Stimulated activated CD4-positive, alpha-beta T cell treated with anti-CD3 and anti-CD28 coated beads, Interleukin-2, amount 100 ng/mL, for 24 hours (primary cell): ENCODE data around the gene ASRGL1.
"Not testable (repeated sequence)": the region's sequence is repeated elsewhere in the genome, so short reads cannot be mapped to it uniquely, and the experiment has no call there.

Experiments
- DNase-seq, 2 donors: peaks; one replicate each; pipeline ENCODE4 v3.0.0-alpha.2; 2020

The ASRGL1 gene

DNA sequence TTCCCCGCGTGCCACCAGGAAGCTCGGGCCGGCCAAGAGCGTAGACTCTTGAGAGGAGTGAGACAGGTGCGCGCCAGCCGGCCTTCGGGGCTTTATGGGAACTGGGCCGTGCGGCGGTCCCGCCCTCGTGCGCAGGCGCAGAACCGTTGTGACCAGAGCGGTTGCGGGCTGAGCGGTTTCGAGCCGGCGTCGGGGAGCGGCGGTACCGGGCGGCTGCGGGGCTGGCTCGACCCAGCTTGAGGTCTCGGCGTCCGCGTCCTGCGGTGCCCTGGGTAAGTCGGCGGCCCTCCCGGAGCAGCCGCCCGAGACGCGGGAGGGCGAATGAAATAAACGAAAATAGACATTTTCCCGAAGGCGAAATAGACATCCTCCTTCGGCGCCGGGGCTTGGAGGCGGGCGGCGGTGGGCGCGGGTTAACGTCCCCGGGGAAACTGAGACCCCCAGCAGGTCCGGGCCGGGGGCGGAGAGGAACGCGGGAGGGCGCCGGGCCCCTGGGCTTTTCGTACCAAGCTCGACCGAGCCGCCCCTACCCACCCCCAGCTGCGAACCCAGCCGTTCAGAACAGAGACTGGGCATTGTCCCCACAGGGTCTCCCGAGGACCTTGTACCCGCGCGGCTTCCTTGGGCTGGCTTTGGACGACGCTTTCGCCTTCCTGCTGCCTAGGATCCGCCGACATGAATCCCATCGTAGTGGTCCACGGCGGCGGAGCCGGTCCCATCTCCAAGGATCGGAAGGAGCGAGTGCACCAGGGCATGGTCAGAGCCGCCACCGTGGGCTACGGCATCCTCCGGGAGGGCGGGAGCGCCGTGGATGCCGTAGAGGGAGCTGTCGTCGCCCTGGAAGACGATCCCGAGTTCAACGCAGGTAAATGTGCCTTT is at the start of gene ASRGL1:
Gene ASRGL1, plus strand, starts transcription at position 146 of the 879 bp plus-strand sequence. Its CDS starts 530 bp downstream, at position 676.
- DNase-seq, result peak; percentile 81 to 86

DNA sequence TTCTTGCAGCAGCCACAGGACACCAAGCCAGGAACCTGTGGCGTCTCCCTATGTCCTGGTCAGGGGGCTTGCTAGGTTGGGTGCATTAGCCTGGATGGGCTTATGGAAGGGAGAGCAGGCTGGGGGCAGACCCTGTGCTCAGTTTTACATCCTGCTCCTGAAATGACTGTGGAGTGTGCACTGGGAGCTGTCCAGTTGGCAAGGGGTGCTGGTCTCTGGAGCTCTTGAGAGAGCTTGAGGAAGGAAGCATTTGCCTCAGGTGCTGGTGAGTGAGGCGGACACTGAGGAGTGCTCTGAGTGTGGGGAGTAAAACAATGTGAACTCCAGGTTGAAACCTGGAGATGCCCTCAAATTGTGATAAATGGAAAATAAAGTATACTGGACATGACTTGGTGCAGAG is 41.7 kb upstream of the ASRGL1 start:
- no peak for DNase-seq

DNA sequence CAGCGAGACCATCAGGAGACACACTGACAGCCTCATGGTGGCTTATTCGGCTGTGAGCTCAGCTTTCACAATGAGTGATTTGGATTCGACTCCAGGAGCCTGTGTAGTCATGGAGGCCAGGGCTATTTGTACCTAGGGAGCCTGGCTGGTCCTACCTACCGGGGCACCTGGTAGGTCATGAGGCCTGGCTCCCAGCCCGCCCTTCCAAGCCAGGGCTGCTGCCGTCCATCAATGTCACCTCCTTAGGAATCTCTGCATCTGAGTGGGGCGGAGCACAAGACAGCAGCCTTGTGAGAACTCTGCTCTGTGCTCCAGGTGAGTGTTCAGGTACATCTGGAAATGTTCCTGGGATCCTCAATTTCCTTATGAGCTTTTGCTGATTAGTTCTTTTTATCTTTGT is 38.3 kb upstream of the ASRGL1 start, which contains the start of gene SCGB1D4:
Gene SCGB1D4, minus strand, starts transcription at position 101 of the 400 bp plus-strand sequence. Its CDS starts 65 bp downstream, at position 36.
- DNase-seq, result no peak

DNA sequence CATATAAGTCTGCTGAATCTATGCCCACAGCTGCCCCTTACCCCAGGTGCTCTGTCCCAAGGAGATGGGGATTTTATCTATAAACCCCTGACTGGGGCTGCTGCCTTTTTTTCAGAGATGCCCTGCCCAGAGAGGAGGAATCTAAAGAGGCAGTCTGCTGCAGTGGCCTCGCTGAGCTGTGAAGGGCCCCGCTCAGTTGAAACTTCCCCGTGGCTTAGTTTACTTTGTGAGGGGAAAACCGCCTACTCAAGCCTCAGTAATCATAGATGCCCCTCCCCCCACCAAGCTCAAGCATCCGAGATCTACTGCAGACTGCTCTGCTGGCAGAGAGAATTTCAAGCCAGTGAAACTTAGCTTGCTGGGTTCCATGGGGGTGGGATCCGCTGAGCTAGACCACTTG is 31.0 kb upstream of the ASRGL1 start:
- no peak for DNase-seq

DNA sequence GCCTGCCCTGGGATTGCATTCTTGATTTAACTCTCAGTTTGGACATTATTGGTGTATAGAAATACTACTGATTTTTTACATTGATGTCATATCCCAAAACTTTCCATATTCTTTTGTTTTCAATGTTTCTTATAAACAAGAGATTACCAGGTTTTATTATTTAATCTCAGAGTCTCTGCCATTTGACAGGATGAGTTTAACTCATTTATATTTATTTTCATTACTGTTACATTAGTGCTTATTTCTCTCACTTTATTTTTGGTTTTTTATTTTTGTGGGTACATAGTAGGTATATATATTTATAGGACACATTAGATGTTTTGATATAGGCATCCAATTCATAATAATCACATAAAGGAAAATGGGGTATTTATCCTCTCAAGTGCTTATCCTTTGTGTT is 29.3 kb upstream of the ASRGL1 start:
- DNase-seq, result no peak

DNA sequence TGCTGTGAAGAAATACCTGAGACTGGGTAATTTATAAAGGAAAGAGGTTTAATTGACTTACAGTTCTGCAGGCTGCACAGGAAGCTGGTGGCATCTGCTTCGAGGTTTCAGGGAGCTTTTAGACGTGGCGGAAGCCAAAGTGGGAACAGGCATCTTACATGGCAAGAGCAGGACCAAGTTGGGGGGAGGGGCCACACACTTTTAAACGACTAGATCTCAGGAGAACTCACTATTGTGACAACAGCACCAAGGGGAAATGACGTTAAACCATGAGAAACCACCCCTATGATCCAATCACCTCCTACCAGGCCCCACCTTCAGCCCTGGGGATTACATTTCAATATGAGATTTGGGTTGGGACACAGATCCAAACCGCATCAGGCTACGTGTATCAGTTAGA is 27.3 kb upstream of the ASRGL1 start:
- no peak for DNase-seq

DNA sequence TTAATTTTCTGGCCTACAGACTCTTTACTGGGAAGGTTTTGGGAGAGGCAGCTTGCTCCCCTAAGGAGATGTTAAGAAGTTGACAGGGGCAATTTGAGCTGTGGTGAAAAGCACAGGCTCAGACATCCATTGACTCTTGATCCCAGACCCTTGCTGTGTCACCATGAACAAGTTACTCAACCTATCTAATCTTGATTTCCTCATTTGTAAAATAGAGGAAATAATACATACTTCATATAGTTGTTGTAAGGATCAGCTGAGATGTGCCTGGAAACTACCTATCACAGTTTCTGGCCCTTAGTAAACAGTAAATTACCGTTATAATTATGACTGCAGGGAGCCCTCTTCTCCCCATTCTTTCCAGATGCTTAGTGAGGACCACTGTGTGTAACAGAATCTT is 21.8 kb upstream of the ASRGL1 start:
- DNase-seq, result no peak

DNA sequence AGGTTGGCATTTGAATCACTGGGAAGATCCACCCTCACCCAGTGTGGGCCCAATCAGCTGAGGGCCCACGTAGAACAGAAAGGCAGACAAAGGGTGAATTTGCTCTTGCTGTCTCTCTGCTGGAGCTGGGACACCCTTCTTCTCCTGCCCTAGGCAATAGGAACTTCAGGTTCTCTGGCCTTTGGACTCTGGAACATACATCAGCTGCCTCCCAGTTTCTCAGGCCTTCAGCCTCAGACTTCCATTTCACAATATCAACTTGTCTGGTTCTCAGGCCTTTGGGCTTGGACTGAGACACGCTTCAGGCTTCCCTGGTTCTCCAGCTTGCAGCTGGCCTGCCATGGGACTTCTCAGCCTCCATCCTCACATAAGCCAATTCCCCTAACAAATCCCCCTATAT is 14.7 kb upstream of the ASRGL1 start:
- DNase-seq, result no peak

DNA sequence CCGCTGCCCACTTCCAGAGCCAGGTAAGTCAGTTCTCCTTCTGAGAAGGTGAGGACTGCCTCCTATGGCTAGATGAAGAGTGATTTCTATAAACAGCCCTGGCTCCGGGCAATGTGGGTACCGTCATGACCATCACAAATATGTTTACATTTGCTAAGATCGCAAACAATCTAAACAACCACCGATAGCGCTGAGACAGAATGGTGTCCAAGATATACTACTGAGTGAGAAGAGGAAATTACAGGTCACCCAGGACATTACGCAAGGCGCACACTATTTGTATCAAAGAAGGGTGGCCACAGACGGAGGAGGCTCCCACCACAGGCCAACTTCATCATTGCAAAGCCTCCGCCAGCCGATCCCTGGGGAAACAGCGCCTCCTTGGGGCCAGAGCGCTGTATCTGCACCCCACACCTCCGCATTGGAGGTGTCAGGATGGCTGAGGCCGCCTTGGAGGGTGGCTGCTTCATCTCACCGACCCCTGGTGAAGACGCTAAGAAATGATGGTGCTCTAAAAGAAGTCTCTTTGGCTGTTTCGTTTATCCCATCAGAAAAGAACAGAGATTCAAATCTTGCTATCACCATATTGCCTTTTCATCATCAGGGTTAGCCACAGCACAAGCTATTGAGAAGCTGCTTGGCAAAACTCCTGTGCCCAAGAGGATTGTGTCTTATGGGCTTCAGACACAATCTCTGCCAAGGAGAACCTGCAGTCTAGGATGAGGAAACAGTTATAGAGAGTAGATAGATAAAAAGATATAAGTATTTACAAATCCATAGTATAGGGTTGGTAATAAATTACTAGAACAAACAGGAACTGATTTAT is 12.3 kb upstream of the ASRGL1 start:
- DNase-seq, result peak; percentile 53 to 81

DNA sequence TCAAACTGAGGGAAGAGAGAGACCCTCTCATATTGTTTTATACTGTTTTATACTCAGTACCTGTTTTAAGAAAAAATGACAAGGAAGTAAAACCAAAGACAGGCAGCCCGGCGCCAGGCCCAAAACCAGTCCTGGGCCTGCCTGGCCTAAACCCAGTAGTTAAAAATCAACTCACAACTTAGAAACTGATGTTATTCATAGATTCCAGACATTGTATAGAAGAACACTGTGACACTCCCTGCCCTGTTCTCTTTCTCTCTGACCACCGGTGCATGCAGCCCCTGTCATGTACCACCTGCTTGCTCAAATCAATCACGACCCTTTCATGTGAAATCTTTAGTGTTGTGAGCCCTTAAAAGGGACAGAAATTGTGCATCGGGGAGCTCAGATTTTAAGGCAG is 11.5 kb upstream of the ASRGL1 start:
- DNase-seq, result not testable (repeated sequence)

DNA sequence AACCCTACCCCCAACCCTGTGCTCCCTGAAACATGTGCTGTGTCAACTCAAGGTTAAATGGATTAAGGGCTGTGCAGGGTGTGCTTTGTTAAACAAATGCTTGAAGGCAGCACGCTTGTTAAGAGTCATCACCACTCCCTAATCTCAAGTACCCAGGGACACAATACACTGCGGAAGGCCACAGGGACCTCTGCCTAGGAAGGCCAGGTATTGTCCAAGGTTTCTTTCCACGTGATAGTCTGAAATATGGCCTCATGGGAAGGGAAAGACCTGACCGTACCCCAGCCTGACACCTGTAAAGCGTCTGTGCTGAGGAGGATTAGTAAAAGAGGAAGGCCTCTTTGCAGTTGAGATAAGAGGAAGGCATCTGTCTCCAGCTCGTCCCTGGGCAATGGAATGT is 10.5 kb upstream of the ASRGL1 start:
- DNase-seq, result not testable (repeated sequence)

DNA sequence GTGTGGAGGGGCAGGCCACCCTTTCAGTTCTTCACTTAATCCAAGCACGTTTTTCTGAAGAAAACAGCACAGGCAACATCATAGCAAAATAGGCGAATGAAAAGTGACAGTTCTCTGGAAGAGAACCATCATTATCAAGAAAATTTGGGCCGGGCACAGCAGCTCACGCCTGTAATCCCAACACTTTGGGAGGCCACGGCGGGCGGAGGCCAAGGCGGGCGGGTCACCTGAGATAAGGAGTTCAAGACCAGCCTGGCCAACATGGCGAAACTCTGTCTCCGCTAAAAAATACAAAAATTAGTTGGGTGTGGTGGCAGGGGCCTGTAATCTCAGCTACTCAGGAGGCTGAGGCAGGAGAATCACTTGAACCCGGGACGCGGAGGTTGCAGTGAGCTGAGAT is 9.7 kb upstream of the ASRGL1 start:
- not testable (repeated sequence) for DNase-seq

DNA sequence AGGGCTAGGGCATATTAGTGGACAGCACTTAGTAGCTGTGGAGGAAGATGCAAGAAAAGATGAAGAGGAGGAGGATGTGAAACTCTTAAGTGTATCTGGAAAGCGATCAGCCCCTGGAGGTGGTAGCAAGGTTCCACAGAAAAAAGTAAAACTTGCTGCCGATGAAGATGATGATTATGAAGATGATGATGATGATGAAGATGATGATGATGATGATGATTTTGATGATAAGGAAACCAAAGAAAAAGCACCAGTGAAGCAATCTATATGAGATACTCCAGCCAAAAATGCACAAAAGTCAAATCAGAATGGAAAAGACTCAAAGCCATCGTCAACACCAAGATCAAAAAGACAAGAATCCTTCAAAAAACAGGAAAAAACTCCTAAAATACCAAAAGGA is 6.0 kb upstream of the ASRGL1 start:
- not testable (repeated sequence) for DNase-seq

DNA sequence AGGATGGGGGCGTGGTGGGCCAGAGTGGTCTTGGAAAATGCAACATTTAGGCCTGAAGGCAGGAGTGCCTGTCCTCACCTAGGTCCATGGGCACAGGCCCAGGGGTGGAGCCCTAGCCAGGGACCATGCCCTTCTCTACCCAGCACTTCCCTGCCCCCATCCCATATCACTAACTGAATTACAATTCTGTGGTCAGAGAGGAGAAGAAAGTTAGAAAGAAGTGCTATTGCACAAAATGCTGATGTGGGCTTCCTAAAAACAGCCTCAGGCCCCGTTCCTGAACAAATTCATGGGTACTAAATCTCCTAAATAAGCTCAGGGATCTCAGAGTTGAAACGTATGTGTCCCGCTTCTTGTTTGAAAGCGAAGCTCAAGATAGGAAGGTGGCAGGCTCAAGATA is 3.5 kb upstream of the ASRGL1 start:
- DNase-seq, result no peak

DNA sequence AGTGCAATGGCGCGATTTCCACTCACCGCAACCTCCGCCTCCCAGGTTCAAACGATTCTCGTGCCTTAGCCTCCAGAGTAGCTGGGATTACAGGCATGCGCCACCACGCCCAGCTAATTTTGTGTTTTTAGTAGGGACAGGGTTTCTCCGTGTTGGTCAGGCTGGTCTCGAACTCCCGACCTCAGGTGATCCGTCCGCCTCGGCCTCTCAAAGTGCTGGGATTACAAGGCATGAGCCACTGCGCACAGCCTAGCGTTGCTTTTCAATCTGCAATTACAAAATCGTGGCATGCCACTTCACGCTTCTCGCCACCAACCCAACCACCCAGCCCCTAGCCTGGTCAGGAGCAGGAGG is 322 bp upstream of the ASRGL1 start:
- not testable (repeated sequence) for DNase-seq

DNA sequence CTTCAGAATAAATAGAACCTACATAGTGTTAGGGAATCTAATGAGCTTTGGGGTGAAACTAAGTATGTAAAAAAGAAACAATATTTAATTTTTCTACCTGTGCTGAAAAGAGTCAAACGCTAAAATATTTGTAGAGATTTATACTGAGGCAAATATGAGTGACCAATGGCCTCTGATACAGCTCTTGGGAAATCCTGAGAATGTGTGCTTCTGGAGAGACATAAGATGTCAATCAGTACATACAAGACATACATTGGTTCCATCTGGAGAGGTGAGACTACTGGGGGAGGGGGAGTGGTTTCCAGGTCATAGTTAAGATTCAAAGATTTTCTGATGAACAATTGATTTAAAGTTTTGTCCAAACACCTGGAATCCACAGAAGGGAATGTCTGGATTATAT is 970 bp downstream of the ASRGL1 start:
- DNase-seq, result no peak

DNA sequence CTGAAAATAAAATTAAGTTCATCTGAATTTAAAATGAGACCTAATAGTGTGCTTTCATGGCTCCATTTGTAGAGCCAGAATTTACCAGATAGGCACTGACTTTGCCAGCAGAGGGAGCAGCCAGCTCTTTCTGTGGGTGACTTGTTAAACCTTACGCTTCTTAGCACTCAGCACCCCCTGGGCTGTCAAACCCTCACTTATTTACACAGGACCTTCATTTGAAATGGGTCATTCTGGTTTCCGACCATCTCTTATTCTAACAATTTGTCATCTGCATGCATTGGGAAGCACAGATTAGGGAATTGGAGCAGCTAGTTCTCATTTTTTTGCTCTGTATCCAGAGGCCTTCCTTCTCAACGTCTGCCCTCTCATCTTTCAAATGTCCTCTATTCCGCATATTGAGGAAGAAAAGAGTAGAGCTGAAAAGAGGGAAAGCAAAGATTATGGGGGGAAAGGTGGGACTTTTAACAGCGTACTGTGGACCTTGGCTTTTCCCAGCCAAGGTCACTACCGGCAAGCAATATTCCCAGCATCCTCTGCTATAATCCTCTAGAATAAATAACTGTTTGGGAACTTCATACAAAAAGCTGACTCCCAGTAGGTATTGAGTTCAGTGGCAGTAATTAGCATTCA is 3.1 kb downstream of the ASRGL1 start:
- DNase-seq, result peak; percentile 54 to 60

DNA sequence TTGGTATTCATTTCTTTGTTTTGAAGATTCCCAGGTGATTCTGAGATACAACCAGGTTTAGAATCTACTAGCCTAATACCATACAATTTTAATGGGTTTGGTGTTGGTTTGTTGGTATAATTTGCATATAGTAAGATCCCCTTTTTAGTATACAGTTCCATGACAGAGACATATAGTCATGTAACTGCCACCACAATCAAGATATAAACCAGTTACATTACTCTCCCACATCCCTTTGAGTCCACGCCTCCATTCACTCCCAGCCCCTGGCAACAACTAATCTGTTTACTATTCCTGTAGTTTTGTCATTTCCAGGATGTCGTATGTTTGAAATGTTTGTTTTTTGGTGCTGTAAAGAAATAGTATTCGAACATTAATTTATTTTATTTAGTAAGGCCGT is 4.3 kb downstream of the ASRGL1 start:
- no peak for DNase-seq

DNA sequence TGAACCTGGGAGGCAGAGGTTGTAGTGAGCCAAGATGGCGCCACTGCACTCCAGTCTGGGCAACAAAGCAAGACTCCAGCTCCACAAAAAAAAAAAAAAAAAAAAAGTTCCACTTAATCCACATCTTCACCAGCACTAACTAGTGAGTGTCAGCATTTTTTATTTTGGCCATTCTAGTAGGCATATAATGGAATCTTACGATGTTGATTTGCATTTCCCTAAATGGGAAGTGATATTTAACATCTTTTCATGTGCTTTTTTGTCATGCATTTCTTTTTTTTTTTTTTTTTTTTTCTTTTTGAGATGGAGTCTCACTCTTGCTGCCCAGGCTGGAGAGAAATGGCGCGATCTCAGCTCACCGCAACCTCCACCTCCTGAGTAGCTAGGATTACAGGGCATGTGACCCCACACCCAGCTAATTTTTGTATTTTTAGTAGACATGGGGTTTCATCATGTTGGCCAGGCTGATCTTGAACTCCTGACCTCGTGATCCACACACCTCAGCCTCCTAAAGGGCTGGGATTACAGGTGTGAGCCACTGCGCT is 6.5 kb downstream of the ASRGL1 start:
- DNase-seq, result not testable (repeated sequence)

DNA sequence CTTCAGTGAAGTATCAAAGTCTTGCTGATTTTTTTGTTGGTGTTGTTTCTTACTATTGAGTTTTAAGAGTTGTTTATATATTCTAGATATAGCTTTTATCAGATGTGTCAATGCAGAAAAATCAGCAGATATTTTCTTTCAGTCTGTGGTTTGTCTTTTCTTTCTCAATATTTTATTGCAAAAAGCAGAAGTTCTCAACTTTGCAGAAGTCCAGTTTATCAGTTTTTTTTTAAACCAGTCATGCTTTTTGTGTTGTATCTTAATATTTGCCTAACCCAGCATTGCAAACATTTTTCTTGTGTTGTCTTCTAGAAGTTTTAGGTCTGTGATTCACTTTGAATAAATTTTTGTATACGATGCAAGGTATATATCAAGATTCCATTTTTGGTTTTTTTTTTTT is 7.0 kb downstream of the ASRGL1 start:
- DNase-seq, result no peak

DNA sequence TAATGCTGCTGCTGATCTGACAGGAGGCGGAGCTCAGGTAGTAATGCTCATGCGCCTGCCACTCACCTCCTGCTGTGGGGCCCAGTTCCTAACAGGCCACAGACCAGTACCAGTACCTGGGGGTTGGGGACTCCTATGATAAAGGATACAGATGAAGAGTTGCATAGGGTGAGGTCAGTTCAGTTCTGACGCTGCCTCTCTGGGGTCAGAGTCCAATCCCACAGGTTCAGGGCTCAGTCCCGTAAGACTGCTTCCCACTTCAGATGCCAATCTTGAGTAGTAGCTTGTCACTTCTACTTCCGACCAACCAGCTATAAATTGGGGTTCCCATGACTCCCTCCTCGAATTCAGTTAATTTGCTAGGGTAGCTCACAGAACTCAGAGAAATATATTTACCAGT is 8.6 kb downstream of the ASRGL1 start:
- no peak for DNase-seq

DNA sequence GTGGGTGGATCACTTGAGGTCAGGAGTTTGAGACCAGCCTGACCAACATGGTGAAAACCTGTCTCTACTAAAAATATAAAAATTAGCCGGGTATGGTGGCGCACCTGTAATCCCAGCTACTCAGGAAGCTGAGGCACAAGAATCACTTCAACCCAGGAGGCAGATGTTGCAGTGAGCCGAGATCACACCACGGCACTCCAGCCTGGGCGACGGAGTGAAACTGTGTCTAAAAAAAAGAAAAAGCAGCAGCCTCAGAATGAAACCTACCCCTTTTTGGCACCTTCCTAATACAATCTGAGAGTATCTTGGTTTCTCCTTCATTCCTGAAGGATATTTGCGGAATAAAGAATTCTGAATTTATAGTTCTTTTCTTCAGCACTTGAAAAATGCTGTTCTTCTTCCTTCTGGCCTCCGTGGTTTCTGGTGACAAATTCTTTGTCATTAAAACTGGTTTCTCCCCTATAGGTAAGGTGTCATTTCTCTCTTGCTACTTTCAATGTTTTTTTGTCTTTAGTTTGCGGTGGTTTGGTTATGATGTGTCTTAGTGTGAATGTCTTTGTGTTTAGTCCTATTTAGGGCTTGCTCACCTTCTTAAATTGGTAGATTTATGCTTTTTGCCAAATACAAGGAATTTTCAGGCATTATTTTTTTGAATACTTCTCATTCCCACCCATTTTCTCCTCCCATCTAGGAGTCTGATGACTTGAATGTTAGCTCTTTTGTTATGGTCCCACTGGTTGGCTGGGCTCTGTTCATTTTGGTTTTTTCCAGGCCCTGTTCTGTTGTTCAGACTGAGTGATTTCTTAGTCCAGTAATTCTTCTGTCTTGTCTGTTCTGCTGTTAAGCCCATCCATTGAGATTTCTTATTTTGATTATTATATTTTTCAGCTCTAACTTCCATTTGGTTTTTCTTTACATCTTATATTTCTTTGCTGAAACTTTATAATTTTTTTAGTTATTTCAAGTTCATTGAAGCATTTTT is 15.4 kb downstream of the ASRGL1 start:
- DNase-seq, result no peak
